BLaER1 treated with 17β-estradiol and CSF1 and Interleukin-3, amounts not matched to agents 10 nM and 100 nM (cell line): ENCODE measurements around the gene DNAH14.

Experiments used
- H3K27ac ChIP-seq, 11 experiments: shearing (Covaris generic); formaldehyde crosslinking; 2 replicates each; pipeline ENCODE4 v1.8.1; 2022
- H3K27me3 ChIP-seq, 11 experiments: shearing (Covaris generic); formaldehyde crosslinking; 2 replicates each; pipeline ENCODE4 v1.8.1; 2022
- H3K36me3 ChIP-seq, 11 experiments: shearing (Covaris generic); formaldehyde crosslinking; 2 replicates each; pipeline ENCODE4 v1.8.1; 2022
- H3K4me1 ChIP-seq, 10 experiments: shearing (Covaris generic); formaldehyde crosslinking; 2 replicates each; pipeline ENCODE4 v1.8.1; 2022
- H3K4me2 ChIP-seq, 11 experiments: shearing (Covaris generic); formaldehyde crosslinking; 2 replicates each; pipeline ENCODE4 v1.8.1; 2022
- H3K4me3 ChIP-seq, 10 experiments: shearing (Covaris generic); formaldehyde crosslinking; 2 replicates each; pipeline ENCODE4 v1.8.1; 2022
- H3K9ac ChIP-seq, 11 experiments: shearing (Covaris generic); formaldehyde crosslinking; 2 replicates each; pipeline ENCODE4 v1.8.1; 2022
- H3K9me3 ChIP-seq, 11 experiments: shearing (Covaris generic); formaldehyde crosslinking; replicated peaks in 1 of 11; 2 replicates each; pipeline ENCODE4 v1.8.1; 2022
- H4K20me1 ChIP-seq, 11 experiments: shearing (Covaris generic); formaldehyde crosslinking; 2 replicates each; pipeline ENCODE4 v1.8.1; 2022
- Cebpa-rat ChIP-seq, 11 experiments: shearing (Covaris generic); IDR thresholded peaks; 2 replicates each; pipeline ENCODE4 v1.8.1; 2022

The DNAH14 gene

GRCh38 chr1:225396357-225396756, 466.9 kb downstream of the DNAH14 start:
- H3K4me2 ChIP-seq = no peak overlapping the region
- peaks cover 43 to 63% (median 54%) of the 10 kb centered on the region in 11 experiments for H3K36me3 ChIP-seq
- H4K20me1 ChIP-seq = peaks cover 0 to 54% (median 33%) of the 10 kb centered on the region in 11 experiments; a peak in 18 of 22 replicates
- H3K4me3 ChIP-seq = no peak overlapping the region
- no peaks in the 10 kb centered on the region for H3K4me1 ChIP-seq
- H3K9me3 ChIP-seq = no peaks in the 10 kb centered on the region
- TF ChIP-seq Cebpa-rat (IDR thresholded peaks at IDR 0.05) = no peak
- no peak overlapping the region for H3K27ac ChIP-seq
- H3K9ac ChIP-seq = no peak overlapping the region
- H3K27me3 ChIP-seq = no peaks in the 10 kb centered on the region

GRCh38 chr1:225400968-225401367, 471.5 kb downstream of the DNAH14 start:
- peaks cover 0 to 95% (median 66%) of the 10 kb centered on the region in 11 experiments; a peak in 18 of 22 replicates for H4K20me1 ChIP-seq
- H3K9ac ChIP-seq = no peak overlapping the region
- H3K36me3 ChIP-seq = peaks cover 85 to 100% (median 95%) of the 10 kb centered on the region in 11 experiments
- H3K9me3 ChIP-seq = no peaks in the 10 kb centered on the region
- H3K4me3 ChIP-seq = no peak overlapping the region
- no peaks in the 10 kb centered on the region for H3K27me3 ChIP-seq
- no peak overlapping the region for H3K27ac ChIP-seq
- no peaks in the 10 kb centered on the region for H3K4me1 ChIP-seq
- no peak for TF ChIP-seq Cebpa-rat (IDR thresholded peaks at IDR 0.05)
- H3K4me2 ChIP-seq = no peak overlapping the region

DNA sequence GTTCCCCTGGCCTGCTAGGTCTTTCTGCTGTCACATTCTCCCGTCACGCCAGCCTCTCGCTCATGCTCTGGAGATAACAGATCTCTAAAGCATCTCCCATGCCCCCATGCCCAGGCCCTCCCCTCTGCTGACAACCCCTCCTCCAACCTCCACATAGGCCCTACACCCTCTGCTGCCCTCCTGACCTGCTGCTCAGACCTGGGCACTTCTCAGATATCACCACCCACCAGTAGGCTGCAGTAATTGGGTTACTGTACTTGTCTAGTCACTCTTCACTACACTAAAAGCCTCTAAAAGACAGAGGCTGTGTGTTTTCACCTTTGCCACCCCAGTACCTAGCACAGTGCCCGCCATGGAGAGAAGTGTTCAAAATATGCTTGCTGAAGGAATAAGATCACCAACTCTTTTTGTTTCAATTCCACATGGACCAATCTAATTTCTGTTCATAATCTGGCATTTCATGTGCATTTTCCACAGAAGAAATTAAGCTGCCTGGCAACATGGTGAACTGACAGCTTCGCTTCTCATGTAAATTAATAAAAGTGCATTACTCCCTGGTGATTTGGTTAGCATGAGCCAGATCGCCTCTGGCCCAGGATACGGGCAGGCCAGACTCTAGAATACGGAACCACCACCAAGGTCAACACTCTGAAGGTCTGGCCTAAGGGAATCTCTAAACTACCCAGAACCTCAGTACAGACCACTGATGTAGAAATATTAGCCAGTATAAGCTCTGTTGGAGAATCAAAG, 477.7 kb downstream of the DNAH14 start:
- H3K4me1 ChIP-seq = no peaks in the 10 kb centered on the region
- peaks cover 95 to 100% (median 99%) of the 10 kb centered on the region in 11 experiments for H3K36me3 ChIP-seq
- H3K9me3 ChIP-seq = no peaks in the 10 kb centered on the region
- TF ChIP-seq Cebpa-rat (IDR thresholded peaks at IDR 0.05) = no peak
- no peak overlapping the region for H3K27ac ChIP-seq
- H3K4me2 ChIP-seq = no peak overlapping the region
- H4K20me1 ChIP-seq = peaks cover 0 to 98% (median 80%) of the 10 kb centered on the region in 11 experiments; a peak in 19 of 22 replicates
- H3K27me3 ChIP-seq = no peaks in the 10 kb centered on the region
- no peak overlapping the region for H3K4me3 ChIP-seq
- H3K9ac ChIP-seq = no peak overlapping the region

DNA sequence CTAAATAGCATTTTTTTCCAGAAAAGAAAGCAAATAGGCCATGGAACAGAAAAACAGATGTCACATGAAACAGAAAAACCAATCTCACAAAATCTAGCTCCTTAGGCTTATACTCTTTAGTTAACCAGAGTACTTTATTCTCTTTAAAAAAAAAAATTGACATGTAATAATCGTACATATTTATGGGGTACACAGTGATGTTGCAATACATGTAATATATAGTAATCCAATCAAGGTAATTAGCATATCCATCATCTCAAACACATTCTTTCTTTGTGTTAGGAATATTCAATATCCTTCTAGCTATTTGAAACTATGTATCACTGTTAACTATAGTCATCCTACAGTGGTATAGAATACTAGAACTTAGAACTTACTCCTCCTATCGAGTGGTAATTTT, 478.3 kb downstream of the DNAH14 start:
- no peak overlapping the region for H3K4me3 ChIP-seq
- no peaks in the 10 kb centered on the region for H3K9me3 ChIP-seq
- no peak overlapping the region for H3K4me2 ChIP-seq
- no peaks in the 10 kb centered on the region for H3K4me1 ChIP-seq
- H3K27me3 ChIP-seq = no peaks in the 10 kb centered on the region
- H4K20me1 ChIP-seq = peaks cover 0 to 98% (median 86%) of the 10 kb centered on the region in 11 experiments; a peak in 19 of 22 replicates
- H3K9ac ChIP-seq = no peak overlapping the region
- H3K36me3 ChIP-seq = peaks cover 95 to 100% (median 99%) of the 10 kb centered on the region in 11 experiments
- H3K27ac ChIP-seq = no peak overlapping the region
- no peak for TF ChIP-seq Cebpa-rat (IDR thresholded peaks at IDR 0.05)

DNA sequence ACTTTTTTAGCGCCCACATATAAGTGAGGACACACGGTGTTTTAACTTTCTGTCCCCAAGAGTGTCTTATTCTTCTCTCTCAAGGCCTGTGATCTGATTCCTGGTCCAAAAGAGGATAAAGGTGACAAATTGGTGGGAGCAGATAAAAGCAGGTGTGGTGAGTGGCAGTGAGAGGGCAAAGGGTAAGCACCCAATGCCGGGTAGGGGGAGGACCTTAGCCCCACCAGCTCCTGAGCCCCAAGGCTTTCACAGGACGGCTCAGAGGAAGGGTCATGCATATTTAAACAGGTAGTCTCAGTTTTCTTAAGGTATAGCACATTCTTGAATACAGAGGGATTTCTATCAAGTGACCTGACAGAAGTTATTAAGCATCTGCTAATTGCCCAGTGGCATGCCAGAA, 478.8 kb downstream of the DNAH14 start:
- Histone ChIP-seq H3K4me2 (no peak overlapping the region), H3K4me3 (no peak overlapping the region), H3K36me3 (peaks cover 95 to 100% (median 99%) of the 10 kb centered on the region in 11 experiments)

DNA sequence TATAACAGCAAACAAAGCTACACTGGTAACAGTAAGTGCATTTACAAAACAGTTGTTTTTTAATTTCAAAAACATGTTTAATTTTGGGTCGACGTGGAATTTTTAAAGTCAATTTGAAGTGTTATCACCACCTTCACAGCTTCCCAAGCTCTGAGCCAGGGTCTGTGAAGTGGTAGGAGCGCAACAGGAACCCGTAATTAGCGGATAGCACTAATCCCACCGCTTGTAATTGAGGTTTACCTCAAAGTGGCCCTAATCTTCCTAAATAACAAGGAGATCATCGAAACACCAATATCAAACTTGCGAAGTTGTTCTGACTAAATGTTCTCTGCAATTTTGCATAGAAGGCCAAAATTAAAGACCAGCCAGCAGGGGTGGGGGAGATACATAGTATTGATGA, 479.6 kb downstream of the DNAH14 start:
- no peak overlapping the region for H3K27ac ChIP-seq
- H3K9me3 ChIP-seq = no peaks in the 10 kb centered on the region
- peaks cover 94 to 100% (median 100%) of the 10 kb centered on the region in 11 experiments for H3K36me3 ChIP-seq

More for the DNA sequence above, 478.8 kb downstream of the DNAH14 start:
- no peak overlapping the region for H3K9ac ChIP-seq
- peaks cover 0 to 98% (median 88%) of the 10 kb centered on the region in 11 experiments; a peak in 21 of 22 replicates for H4K20me1 ChIP-seq
- no peak for TF ChIP-seq Cebpa-rat (IDR thresholded peaks at IDR 0.05)
- H3K9me3 ChIP-seq = no peaks in the 10 kb centered on the region
- no peaks in the 10 kb centered on the region for H3K4me1 ChIP-seq
- no peak overlapping the region for H3K27ac ChIP-seq
- H3K27me3 ChIP-seq = no peaks in the 10 kb centered on the region

GRCh38 chr1:225410036-225410435, 480.6 kb downstream of the DNAH14 start:
- TF ChIP-seq Cebpa-rat (IDR thresholded peaks at IDR 0.05) = no peak
- no peak overlapping the region for H3K4me3 ChIP-seq
- H3K4me2 ChIP-seq = no peak overlapping the region
- peaks cover 0 to 100% (median 93%) of the 10 kb centered on the region in 11 experiments; a peak in 21 of 22 replicates for H4K20me1 ChIP-seq
- no peak overlapping the region for H3K9ac ChIP-seq
- no peaks in the 10 kb centered on the region for H3K9me3 ChIP-seq
- peaks cover 0 to 14% (median 3%) of the 10 kb centered on the region in 10 experiments; a peak in 8 of 20 replicates for H3K4me1 ChIP-seq
- no peaks in the 10 kb centered on the region for H3K27me3 ChIP-seq
- peaks cover 94 to 100% (median 100%) of the 10 kb centered on the region in 11 experiments for H3K36me3 ChIP-seq
- H3K27ac ChIP-seq = no peak overlapping the region

More for the DNA sequence above, 479.6 kb downstream of the DNAH14 start:
- Histone ChIP-seq H3K4me2 (no peak overlapping the region), H3K4me1 (peaks cover 0 to 6% (median 0%) of the 10 kb centered on the region in 10 experiments; a peak in 7 of 20 replicates), H4K20me1 (peaks cover 0 to 100% (median 90%) of the 10 kb centered on the region in 11 experiments; a peak in 21 of 22 replicates), H3K27me3 (no peaks in the 10 kb centered on the region), H3K9ac (no peak overlapping the region), H3K4me3 (no peak overlapping the region)
- no peak for TF ChIP-seq Cebpa-rat (IDR thresholded peaks at IDR 0.05)

- no peaks in the 10 kb centered on the region for H3K27me3 ChIP-seq
- no peak overlapping the region for H3K4me2 ChIP-seq
- H3K4me1 ChIP-seq = peaks cover 0 to 25% (median 3%) of the 10 kb centered on the region in 10 experiments; a peak in 8 of 20 replicates
- H3K27ac ChIP-seq = no peak overlapping the region
- no peak for TF ChIP-seq Cebpa-rat (IDR thresholded peaks at IDR 0.05)
- H3K36me3 ChIP-seq = peaks cover 94 to 100% (median 100%) of the 10 kb centered on the region in 11 experiments
- H3K9me3 ChIP-seq = no peaks in the 10 kb centered on the region
- H4K20me1 ChIP-seq = peaks cover 0 to 100% (median 92%) of the 10 kb centered on the region in 11 experiments; a peak in 21 of 22 replicates
- H3K9ac ChIP-seq = no peak overlapping the region
- H3K4me3 ChIP-seq = no peak overlapping the region
Measured at GRCh38 chr1:225412321-225412720, 482.8 kb downstream of the DNAH14 start.

GRCh38 chr1:225412803-225413351, 483.4 kb downstream of the DNAH14 start:
- H3K27ac ChIP-seq = no peak overlapping the region

More at GRCh38 chr1:225412803-225413351, 483.4 kb downstream of the DNAH14 start:
- Histone ChIP-seq H3K4me1 (peaks cover 0 to 25% (median 3%) of the 10 kb centered on the region in 10 experiments; a peak in 8 of 20 replicates), H4K20me1 (peaks cover 0 to 100% (median 94%) of the 10 kb centered on the region in 11 experiments; a peak in 21 of 22 replicates), H3K9me3 (no peaks in the 10 kb centered on the region), H3K9ac (no peak overlapping the region), H3K36me3 (peaks cover 94 to 100% (median 100%) of the 10 kb centered on the region in 11 experiments), H3K27me3 (no peaks in the 10 kb centered on the region), H3K4me2 (no peak overlapping the region), H3K4me3 (no peak overlapping the region)
- no peak for TF ChIP-seq Cebpa-rat (IDR thresholded peaks at IDR 0.05)
